DMS53 (cell line): ENCODE data around the gene TACO1.

ENCODE experiments used
- DNase-seq: peaks from one replicate; lab custom pipeline; 2025; lab: John Stamatoyannopoulos, UW

TACO1 gene

DNA sequence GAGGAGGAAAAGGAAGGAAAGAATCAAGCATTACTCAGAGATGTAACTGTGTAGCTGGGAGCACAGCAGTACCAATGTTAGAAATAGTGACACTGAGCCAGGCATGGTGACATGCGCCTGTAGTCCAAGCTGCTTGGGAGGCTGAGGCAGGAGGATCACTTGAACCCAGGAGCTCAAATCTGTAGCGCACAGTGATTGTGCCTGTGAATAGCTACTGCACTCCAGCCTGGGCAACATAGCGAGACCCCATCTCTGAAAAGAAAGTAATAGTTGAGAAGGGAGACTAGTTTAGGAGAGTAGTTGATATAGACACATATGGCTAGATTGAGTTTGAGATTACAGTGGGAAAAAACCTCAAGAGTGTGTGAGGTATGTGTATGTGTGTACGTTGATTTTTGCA, 39.3 kb downstream of the TACO1 start:
- DNase-seq = no peak

DNA sequence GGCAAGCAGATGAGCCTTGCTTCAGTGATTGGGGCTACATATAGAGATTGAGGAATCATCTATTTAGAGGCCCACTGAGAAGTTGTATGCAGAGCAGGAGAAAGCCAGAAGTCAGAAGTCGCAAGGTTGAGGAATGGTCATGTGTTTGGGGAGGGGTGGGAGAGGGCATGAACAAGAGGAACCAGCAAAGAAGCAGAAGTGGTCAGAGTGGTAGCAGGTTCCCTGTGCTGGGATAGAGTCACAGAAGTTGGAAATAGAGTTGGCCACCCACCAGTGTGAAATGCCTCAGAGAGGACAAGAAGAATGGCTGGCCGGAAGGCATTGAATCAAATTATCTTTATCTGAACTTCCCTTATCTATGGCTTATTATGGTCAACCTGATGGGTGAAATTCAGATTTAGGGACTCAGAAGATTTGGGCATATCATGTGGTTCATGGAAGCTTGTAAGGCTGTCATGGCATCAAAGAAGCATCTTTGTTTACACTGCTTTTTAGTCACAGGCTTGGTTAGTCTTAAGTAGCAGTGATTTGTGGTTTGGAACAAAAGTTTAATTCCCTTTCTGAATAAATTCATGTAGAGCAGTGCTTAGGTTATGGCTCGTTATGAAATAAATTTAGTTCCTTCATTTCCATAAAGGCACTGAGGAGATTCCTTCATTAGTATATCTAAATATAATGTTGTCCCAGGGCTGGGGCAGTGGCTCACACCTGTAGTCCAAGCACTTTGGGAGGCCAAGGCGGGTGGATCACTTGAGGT, 41.2 kb downstream of the TACO1 start:
- no peak for DNase-seq

DNA sequence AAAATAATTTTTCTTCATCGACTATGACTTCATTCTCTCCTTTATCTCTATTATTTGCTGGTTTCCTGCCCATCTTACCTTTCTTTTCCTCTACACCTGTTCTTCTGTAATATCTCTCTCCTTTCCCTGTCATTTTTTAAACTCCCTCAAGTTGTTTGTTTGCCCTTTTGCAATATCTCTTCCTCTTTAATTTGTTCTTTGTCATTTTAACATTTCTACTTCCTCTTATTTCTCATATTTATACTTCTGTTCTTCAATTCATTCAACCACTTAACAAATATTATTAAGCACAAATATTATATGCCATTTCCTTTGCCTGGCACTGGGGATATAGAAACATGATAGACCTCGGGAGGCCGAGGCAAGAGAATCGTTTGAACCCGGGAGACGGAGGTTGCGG, 44.2 kb downstream of the TACO1 start:
- DNase-seq = no peak

DNA sequence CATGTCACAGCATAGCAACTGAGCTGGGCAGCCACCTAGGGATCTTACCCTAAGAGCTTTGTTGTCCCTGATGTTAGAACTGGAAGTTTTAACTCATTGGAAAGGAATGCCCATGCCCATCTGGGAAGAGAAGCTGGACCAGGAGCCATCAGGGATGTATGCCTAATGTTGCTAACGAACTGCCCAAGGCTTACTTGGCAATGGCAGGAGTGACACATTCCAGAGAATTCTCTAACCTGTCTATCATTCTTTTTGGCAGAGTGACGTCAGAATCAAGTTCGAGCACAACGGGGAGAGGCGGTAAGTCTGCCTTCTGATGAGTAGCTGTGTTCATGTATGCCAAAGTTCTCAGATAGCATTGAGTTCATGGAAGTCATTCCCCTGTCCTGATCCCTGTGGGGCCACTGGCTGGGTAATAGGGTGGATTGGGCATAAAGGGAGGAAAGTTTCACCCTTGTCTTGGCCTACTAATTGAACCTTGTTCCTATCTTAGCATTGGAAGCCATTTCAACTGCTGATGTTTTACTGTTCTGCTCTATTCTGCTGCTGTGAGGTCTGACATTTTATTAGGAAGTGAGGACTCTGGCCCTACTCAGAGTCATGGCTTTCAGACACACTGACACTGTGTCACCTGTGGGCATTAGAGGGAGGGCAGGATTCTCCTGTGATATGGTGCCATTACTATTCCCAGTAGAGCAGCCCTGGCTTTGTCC, 45.2 kb downstream of the TACO1 start:
- no peak for DNase-seq

DNA sequence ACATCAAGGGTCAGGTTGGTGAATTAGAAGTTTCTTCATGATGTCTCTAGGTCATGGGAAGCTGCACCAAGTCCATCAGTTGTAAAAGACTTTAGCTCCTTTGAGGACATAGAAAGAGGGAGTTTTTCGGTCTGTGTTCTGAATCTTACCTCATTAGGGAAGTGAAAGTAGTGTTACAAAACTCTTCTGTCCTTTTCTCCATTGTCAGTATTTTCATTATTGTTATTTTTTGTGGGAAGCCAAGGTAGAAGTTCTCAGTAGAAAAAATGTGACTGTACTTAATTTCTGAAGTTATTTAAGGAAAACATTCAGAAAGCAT, 45.8 kb downstream of the TACO1 start:
- no peak for DNase-seq

DNA sequence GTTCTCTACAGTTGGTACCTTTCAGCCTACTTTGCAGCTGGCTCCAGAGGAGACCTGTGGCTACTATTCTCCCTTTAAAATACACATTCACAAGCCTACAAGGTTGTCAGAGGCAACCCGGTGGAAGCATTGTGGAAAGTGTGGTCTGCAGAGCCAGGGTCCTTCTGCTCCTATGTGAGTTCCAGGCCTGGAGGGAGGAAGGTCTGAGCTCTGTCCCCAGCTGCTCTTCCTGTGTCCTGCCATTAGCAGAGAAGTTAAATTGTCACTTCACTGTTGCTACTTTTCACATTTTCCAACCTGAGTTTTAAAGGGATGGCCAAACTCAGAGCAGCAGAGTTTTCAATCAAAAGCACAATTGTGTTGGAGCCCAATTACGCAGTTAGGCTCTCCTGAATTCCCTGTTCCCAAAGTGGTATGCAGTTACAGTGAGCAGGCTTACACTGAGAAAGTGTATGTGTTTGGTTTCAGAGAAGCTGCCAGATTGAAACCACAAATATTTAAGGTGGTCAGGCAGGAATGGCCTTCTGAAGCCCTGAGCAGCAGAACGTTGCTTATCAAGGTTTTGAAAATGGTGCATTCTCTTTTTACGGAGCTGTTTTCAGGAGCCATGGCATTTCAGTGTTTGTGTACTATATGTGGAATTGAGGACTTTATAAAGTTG, 46.5 kb downstream of the TACO1 start:
- no peak for DNase-seq

DNA sequence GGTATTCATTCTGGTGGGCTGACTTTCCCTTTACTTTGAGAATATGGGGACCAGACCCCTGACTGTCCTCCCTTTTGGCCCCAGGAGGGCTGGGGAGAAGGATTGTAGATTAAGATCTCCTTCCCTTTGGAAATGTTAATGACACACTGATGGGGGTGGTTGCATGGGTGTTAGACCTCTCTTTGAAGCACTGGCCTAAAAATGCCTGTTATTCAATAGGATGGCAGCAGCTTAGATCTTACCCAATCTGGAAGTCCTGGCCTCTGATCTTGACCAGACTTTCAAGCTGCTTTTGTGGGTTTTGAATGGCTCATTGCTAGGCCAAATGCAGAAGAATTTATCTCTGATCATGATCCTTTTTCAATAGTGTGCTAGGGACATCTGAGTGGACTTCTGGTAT, 47.2 kb downstream of the TACO1 start:
- no peak for DNase-seq

DNA sequence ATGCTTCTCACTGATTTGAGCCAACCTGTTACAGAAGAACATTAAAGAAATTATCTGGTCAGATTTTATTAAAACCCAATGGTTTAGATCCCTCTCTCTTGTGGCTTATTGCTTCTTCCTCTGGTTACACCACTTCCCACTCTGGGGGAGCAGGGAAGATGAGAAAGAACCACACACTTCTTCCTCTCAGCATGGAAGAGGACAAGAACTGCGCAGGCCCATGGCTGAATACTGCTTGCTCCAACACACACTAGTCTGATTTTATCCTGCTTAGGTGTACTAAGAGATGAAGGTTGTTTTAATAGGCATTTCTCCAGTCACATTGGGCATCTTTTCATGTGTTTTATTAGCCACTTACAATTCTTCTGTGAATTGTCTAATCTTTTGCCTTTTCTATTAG, 49.1 kb downstream of the TACO1 start:
- DNase-seq = no peak

DNA sequence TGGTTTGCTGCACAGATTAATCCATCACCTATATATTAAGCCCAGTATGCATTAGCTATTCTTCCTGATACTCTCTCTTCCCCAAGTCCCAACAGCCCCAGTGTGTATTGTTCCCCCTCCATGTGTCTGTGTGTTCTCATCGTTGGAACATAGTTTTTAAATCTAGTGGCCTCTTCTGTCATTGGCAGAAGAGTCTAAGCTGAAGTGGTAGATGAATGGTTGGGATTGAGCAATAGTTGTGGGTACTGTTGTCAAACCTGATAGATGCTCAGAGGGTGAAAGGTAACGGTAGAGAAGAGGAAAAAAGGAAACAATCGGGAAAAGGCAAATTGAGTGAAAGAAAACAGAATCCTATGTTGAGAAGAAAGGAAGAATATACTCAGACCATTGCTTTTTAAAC, 51.4 kb downstream of the TACO1 start:
- no peak for DNase-seq

DNA sequence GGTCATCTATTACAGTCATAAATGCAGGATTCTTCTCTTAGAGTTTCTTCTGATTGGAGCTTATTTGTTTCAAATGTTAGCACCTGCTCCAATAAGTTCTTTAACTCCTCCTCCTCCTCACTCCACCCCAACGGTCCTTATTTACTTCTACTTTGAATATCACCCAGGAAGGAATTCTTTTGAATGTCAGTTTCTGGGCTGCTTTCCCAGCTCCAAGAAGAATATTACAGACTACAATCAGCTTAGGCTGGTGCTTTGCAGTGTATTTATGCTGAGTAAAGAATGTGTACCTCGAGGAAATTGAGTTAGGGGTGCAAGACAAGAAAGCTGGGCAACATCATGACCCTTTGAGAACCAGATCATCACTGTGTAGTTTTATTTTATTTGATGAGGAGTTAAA, 52.4 kb downstream of the TACO1 start:
- DNase-seq = no peak

DNA sequence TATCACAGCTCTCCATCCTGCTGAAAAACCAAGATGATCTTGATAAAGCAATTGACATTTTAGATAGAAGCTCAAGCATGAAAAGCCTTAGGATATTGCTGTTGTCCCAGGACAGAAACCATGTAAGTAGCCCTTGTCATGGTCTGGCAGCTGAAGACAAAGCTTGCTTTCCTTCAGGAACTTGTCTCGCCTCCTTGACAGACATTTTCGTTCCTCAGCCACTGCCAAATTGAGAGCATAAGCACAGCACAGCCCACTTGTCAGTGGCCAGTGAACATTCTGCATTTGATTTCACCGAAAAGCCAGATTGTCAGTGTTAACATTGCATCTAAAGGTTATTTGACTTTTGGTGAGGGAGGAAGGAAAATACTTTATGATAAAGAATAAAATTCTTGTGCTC, 57.1 kb downstream of the TACO1 start:
- no peak for DNase-seq
